Tongue (tissue), 2 donors: Measurements from ENCODE around the gene POLRMT. TPM values are rescaled to one million over a fixed set of nuclear protein-coding genes. Genes with fewer than 3 reads are reported as not detected.
A peak's percentile ranks its signal among the peaks of the same experiment; 100 is the strongest.

Source experiments
- DNase-seq: peaks from one replicate; pipeline ENCODE4 v3.0.0-alpha.2; 2015
- total RNA-seq: library from RNA; depleted of rRNA; stranded (reverse); fragments of >200 nt; gene quantifications from one replicate; pipeline ENCODE4 v1.2.3, GENCODE V29; 2014

POLRMT gene
- total RNA-seq, 1 donor from 2014 or later, result 25.1 TPM

GRCh38 chr19:579111-579841 lies 54.1 kb downstream of the POLRMT start:
- no peak for DNase-seq

DNA sequence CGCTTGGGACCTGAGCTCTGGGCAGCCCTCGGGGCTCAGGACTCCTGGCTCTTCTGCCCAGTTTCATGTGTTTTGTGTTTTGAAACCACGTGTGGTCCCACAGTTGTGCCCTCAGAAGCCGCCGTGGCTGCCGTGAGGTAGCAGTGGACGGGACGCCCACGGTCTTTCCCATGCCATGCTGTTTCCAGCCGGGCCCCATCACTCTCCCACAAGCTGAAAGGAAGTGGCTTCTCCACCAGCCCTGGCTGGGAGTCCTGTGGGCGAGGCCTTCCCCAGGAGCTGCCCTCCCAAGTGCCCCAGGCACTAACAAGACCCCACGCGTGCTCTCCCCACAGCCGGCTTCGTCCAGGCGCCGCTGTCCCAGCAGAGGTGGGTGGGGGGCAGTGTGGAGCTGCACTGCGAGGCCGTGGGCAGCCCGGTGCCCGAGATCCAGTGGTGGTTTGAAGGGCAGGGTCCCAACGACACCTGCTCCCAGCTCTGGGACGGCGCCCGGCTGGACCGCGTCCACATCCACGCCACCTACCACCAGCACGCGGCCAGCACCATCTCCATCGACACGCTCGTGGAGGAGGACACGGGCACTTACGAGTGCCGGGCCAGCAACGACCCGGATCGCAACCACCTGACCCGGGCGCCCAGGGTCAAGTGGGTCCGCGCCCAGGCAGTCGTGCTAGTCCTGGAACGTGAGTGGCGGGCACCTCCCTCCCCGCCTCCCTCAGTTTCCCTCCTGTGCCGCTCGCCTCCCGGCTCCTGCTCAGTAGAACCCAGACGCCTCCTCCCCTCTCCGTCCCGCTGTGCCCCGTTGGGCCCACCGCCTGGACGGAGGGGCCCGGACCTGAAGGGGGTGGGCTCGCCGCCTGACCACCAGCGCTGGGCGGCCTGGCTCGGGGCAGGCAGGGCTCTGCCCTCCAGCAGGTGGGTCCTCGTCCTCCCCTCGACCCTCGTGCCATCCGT lies 55.6 kb downstream of the POLRMT start:
- DNase-seq, result no peak

DNA sequence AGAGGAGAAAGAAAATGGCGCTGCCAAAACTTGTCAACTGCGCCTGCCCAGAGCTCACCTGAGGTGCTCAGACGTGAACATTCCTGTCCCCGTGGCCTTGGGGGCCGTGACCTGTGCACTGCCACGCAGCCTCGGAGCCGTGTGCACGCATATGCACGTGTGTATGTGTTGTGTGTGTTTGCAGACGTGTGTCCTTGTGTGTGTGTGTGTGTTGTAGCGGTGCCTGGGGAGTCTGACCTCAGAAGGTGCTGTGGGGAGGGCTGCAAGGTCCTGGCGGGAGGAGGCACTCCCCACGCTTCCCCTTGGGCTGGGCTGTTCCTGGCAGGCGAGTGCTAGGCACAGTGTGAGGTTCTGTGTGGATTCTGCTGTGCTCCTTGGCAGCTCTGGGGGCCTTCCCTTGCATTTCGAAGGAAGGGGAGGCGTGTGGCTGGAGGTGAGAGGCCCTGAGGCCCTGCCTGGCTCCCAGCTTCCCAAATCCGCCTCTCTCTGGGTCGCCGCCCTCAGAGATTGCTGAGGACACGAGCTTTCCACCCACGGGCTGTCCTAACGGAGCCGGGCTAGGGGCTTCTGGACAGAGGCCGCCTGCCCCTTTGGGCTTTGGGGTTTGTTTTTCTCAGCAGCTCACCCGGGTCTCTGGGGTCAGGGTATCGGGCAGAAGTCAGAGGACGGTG lies 56.4 kb downstream of the POLRMT start:
- no peak for DNase-seq

- peak; percentile 21 for DNase-seq
These were observed 57.5 kb downstream of the POLRMT start for GRCh38 chr19:575527-576506.

DNA sequence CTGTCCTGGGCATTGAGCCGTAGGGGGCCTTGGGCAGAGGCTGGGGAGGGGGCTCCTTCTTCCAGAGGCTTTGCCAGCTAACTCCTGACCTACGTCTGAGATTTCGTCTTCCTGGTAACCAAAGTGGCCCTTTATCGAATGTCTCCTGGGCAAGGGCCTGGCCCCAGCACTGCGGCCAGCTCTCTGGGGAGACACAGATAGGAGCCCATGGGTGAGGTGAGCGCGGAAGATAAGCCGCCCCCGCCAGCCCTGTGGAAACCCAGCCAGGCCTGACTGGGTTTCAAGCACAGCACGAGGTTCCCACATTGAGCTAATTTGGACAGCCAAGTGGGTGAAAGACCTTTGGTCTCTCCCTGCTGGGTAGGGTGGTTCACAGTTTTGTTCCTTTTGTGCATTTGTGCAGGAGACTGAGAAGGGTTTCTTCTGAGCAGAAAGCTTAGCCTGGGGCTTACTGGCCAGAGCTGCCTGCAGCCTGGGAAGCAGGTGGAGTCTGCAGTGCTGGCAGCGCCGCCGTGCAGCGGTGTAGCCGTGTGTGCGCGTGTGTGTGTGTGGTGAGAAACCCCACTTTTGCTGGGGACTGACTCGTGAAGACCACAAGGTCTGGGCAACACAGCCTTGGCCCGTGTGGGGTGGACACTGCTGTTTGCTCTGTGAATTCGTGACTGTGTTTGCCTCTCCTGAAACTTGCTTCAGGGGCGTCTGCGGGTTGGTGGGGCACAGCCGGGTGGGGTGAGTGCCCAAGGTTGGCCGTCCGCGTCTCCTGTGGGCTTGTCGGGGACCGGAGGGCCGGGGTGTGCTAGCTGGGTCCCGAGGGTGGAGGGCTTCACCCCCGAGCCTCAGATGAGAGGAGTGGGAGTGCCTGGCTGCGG lies 58.4 kb downstream of the POLRMT start:
- peak; percentile 51 for DNase-seq

- no peak for DNase-seq
These were observed 59.9 kb downstream of the POLRMT start for GRCh38 chr19:573519-573825.

DNA sequence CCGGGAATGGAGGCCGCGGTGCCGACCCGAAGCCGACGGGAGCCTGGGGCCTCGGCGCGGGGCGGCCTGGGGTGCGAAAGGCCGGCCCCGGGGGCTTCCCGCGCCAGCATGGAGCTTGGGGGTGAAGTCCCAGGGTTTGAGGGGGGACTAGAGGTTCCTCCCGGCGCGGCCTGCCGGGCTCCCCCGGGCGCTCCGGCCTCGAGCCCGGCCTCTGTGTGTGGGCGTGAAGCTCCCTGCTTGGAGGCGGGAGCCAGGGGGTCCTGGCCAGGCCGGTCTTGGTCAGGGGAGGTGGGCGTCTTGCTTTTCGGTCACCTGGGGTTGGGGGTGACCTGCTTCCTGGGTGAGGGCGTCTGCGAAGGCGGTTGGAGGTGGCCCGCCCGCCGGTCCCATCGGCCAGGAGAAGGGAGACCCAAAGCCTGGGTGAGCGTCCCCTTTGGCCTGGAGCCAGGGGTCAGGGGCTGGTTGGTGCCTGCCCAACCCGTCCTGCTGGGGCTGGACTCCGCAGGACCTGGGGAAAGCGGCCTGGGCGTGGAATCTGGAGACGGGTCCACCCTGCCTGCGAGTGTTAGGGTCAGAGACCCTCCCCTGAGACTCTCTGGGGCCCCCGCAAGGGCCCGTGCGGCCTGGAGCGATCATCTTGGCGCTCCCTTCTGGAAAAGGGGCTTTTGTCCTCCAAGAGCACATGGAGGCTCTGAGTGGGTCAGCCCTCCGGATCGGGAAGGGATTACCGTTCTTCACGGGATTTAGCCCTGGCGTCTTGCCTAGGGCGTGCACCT lies 60.4 kb downstream of the POLRMT start:
- DNase-seq, result peak; percentile 80

DNA sequence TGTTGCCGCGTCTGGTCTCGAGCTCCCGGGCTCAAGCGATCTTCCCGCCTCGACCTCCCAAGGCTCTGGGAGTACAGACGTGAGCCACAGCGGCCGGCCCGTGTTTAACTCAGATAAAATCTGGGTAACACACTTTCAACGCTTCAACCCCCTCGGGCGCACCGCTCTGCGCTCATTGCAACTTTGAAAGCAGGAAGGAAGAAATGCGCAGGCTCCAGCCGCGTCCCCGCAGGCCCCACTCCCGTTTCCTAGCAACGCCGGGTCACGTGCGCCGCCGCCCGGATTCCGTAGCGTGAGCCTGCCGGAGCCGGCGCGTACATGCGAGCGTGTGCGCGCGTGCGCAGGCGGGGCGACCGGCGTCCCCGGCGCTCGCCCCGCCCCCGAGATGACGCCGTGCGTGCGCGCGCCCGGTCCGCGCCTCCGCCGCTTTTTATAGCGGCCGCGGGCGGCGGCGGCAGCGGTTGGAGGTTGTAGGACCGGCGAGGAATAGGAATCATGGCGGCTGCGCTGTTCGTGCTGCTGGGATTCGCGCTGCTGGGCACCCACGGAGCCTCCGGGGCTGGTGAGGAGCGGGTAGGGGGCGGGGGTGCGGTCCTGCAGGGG lies 61.1 kb downstream of the POLRMT start, which contains the start of gene BSG:
Gene BSG, plus strand, starts transcription at position 457 of the 603 bp plus-strand sequence. Its CDS starts 39 bp downstream, at position 496.
- peak; percentile 99 for DNase-seq

DNA sequence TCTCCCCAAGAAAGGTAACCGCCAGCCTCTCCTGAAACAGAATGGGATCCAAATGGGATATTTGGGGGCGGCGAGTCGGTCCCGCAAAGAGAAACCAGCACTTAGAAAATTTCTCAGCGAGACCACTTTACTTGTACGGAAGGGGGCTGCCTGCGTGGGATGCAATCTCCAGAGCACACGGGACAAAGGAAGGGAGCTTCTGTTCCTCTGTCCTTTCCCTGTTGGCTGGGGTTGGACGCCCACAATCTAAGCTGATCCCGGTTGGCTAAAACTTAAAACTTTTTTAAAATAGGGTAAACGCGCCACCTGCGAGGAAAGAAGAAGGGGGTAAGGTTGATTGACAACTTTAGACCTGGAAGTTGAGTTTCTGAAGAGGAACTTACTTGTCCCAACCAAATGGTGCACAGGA lies 61.8 kb downstream of the POLRMT start:
- DNase-seq, result peak; percentile 45

DNA sequence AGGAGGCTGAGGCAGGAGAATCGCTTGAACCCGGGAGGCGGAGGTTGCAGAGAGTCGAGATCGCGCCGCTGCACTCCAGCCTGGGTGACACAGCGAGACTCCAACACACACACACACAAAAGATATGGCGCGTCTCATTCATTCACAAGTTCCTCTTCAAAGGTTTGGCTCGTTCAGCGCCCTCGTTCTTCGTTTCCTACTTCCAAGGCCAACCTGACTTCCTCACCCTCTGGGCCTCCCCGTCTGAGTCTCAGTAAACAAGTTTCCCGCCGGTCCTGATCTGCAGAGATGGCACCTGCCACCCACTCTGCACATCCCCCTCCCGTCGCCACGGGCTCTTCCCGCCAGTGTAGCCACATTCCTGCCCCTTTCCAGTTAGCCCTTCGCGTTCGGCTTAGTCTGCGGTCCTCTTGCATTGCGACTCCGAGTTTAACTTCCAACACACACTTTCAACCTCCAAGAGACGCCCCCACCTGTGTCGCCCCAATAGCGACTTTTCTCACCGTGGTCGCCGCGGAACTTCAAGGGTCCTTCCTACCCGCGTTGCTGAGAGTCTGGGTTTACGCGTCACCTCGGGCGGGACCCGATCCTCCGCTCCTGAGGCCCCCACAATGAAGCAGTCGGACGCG lies 62.3 kb downstream of the POLRMT start:
- peak; percentile 50 for DNase-seq

DNA sequence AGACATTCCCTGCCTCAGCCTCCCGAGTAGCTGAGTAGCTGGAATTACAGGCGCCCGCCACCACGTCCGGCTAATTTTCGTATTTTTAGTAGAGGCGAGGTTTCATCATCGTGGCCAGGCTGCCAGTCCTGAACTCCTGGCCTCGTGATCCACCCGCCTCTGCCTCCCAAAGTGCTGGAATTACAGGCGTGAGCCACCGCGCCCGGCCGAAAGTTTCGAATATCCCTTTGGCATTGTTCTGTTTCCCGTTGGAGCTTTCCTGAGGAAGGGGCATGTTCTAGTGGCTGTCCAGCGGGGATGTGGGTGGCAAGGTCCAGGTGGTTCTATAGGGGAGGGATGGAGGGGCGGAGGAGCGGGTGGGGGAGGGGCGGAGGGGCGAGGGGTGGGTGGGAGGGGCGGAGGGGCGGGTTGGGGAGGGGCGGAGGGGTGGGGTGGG lies 63.1 kb downstream of the POLRMT start:
- no peak for DNase-seq

GRCh38 chr19:567296-567900 lies 65.9 kb downstream of the POLRMT start:
- DNase-seq, result no peak

Other genes with a start within 250 kb of the POLRMT start
- 1.6 TPM for gene C2CD4C, start 224.4 kb downstream of the POLRMT start, total RNA-seq
- gene SHC2, start 172.5 kb downstream of the POLRMT start, total RNA-seq, result 18.3 TPM
- gene MADCAM1, start 137.1 kb downstream of the POLRMT start, total RNA-seq, result 1.1 TPM
- 34.5 TPM for gene TPGS1, start 126.0 kb downstream of the POLRMT start, total RNA-seq
- gene CDC34, start 101.8 kb downstream of the POLRMT start, total RNA-seq, result 64.1 TPM
- not detected for gene GZMM, start 89.5 kb downstream of the POLRMT start, total RNA-seq
- 236 TPM for gene BSG, start 60.9 kb downstream of the POLRMT start, total RNA-seq
- 0.41 TPM for gene HCN2, start 43.7 kb downstream of the POLRMT start, total RNA-seq
- gene FGF22, start 6.3 kb upstream of the POLRMT start, total RNA-seq, result not detected
- gene RNF126, start 29.7 kb upstream of the POLRMT start, total RNA-seq, result 30.9 TPM
- 47.8 TPM for gene FSTL3, start 42.9 kb upstream of the POLRMT start, total RNA-seq
- 0.82 TPM for gene PRSS57, start 61.9 kb upstream of the POLRMT start, total RNA-seq
- 52.9 TPM for gene PALM, start 75.4 kb upstream of the POLRMT start, total RNA-seq
- gene MISP, start 117.6 kb upstream of the POLRMT start, total RNA-seq, result 2.9 TPM
- 90.6 TPM for gene PTBP1, start 163.9 kb upstream of the POLRMT start, total RNA-seq
- 0.31 TPM for gene PLPPR3, start 188.4 kb upstream of the POLRMT start, total RNA-seq
- 2.5 TPM for gene AZU1, start 194.3 kb upstream of the POLRMT start, total RNA-seq
- gene PRTN3, start 207.5 kb upstream of the POLRMT start, total RNA-seq, result 3.3 TPM
- 3.5 TPM for gene ELANE, start 218.8 kb upstream of the POLRMT start, total RNA-seq
- gene CFD, start 226.1 kb upstream of the POLRMT start, total RNA-seq, result 5.8 TPM